Left lobe of liver (tissue), 2 donors: ENCODE results near the gene MAPK6. TPM values are rescaled to one million over a fixed set of nuclear protein-coding genes. Genes with fewer than 3 reads are reported as not detected.

Experiments used
- ATAC-seq: fragments of 200-7000 bp; cut with Tn5 transposase; one replicate; pipeline ENCODE4 v1.9.1; 2020; ENCODE audit warnings: mild to moderate bottlenecking, moderate library complexity
- DNase-seq: peaks from one replicate; pipeline ENCODE4 v3.0.0-alpha.2; 2020; ENCODE audit warnings: low spot score
- total RNA-seq: library from RNA; stranded (reverse); gene quantifications from one replicate; pipeline ENCODE4 v1.2.1, GENCODE V29; 2021
- donor health status: DM: no; HTN: no; CAD: no; lungs with moderate emphysema.
- donor health status: DM: no; HTN: yes; CAD: no.

MAPK6 gene
- total RNA-seq, 1 donor from 2014 or later = 20.0 TPM

- ATAC-seq = no peak
- DNase-seq = no peak
These were observed 8.1 kb upstream of the MAPK6 start for GRCh38 chr15:52010633-52011595.

DNA sequence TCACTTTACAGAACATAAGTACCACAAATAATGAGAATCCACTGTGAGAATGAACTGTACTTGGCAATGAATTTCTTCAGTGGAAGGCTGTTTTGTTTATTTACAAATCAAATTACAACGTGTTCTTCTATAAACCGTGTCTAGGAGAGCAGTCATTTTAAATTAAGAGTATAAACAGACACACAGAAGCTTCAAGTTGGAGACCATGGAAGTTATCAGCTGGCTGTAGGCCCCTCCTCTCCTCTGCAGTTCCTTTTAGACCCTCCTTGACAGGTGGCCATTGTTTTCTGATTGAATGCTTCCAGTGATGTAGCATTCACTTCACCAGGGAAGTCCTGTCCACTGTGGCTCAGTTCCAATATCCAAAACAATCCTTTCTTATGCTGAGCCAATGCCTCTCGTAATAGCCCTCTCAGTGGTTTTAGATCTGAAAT is 7.3 kb upstream of the MAPK6 start:
- DNase-seq (no peak), ATAC-seq (peak; percentile 68)

- no peak for ATAC-seq
These were observed 6.8 kb upstream of the MAPK6 start for GRCh38 chr15:52012210-52012609.

GRCh38 chr15:52013151-52013791 is 5.7 kb upstream of the MAPK6 start:
- ATAC-seq (no peak), DNase-seq (no peak)

More at GRCh38 chr15:52012210-52012609, 6.8 kb upstream of the MAPK6 start:
- DNase-seq = no peak

- DNase-seq (no peak), ATAC-seq (no peak)
These were observed 4.4 kb upstream of the MAPK6 start for GRCh38 chr15:52014616-52015015.

DNA sequence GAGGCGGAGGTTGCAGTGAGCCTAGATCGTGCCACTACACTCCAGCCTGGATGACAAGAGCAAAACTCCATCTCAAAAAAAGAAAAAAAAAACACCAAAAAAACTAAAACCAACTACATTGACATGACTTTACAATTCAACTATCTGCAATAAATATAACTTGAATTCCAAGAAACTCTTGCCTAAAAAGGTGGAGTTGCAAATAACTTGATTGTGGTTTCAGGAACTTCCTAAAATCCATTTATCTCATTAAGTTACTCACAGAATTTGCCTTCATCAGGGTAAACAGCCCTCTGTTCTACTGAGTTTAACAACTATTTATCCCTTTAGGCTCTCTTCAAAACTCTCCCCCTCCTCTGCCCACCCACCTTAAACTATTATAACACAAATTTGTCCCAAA is 2.7 kb upstream of the MAPK6 start:
- DNase-seq (no peak), ATAC-seq (no peak)

GRCh38 chr15:52018244-52018643 is 775 bp upstream of the MAPK6 start:
- ATAC-seq = no peak
- DNase-seq = no peak

DNA sequence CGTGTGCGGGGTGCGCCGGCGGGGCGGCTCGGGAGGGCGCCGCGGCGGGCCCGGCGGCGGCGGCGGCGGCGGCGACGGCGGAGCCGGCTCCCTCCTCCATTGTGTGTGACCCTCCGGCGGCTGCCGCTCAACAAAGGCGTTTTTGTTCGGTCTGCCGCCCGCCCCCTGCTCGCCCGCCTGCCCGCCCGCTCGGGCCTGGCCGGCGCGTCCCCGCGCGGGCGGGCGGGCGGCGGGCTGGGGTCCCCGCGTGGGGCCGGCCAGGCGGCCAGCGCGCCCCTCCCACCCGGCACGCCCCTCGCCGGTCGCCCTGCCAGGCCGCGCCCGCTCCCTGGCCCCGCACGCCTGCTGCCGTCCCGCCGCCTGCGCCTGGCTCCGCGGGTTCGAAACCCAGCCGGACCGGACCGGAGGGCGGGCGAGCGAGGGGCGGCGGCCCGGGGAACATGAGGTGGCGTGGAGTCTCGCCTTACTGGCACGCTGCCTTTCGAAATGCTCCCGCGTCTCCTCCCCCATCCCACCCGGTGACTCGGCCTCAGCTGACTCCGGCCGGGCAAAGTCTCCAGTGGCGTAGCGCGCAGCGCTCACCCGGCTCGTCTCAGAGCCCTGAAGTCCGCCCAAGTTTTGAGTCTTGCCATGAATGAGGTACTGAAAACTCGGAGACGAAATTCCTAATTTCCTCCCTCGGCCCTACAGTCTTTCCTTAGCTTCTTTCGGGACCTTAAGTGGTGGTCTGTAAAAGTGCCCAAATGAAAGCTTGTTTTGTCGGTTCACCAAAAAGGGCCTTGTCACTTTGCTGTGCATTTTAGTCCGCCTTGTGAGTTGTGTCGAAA is 588 bp downstream of the MAPK6 start:
- ATAC-seq = peak; percentile 74

GRCh38 chr15:52020221-52021085 is 1.4 kb downstream of the MAPK6 start:
- DNase-seq (no peak), ATAC-seq (peak; percentile 2)

More for the DNA sequence above, 588 bp downstream of the MAPK6 start:
- DNase-seq = peak; percentile 94

DNA sequence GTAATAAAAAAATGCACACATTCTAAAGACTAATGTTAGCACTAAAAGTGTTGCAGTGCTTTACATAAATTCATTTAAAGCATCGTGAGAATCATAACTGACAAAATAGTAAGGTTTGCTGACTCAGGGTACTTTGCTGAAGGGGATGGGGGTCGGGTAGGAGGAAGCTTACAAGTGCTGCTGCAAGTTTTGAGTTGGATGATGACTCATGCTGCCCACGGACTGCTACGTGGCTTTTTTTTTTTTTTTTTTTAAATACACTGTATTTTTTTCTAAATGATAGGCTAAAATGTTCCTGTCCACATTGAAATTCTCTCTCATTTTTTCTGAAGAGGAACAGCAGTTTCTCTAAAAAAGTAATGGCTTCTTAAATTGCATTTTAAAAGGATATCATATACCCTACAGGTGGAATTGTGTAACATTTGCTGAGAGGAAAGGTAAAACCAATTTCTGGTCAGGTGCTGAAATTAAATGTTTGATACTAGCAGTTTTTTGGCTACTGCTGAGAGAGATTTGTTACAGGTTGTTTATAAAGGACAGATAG is 2.2 kb downstream of the MAPK6 start:
- DNase-seq (no peak), ATAC-seq (no peak)

GRCh38 chr15:52021892-52022540 is 3.0 kb downstream of the MAPK6 start:
- ATAC-seq = no peak
- no peak for DNase-seq

- ATAC-seq = no peak
These were observed 4.3 kb downstream of the MAPK6 start for GRCh38 chr15:52023169-52023922.

DNA sequence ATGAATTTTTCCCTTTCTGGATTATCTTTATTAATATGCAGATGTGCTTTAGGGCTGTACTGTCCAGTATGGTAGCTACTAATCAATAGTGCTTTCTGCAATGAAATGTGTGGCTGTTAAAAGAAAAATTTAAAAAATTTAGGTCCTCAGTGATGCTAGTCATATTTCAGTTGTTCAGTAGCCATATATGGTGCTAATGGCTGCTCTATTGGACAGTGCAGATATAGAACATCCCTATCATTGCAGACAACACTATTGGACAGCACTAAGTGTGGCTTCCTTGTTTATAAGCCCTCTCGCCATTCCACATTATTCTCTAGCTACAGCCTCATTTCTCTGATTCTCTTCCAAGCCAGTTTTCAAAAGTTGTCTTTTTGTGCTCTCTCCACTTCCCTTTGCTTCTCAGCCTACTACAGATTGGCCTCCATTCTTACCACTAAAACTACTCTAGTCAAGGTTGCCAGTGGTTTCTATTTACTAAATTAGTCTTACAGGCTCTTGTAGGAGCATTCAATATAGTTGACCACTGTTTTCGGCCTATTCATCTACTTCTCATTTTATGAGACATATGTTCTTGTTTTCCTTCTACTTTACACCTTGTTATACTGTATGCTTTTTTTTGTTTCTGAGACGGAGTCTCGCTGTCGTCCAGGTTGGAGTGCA is 9.5 kb downstream of the MAPK6 start:
- ATAC-seq (no peak), DNase-seq (no peak)

More at GRCh38 chr15:52023169-52023922, 4.3 kb downstream of the MAPK6 start:
- DNase-seq = no peak

DNA sequence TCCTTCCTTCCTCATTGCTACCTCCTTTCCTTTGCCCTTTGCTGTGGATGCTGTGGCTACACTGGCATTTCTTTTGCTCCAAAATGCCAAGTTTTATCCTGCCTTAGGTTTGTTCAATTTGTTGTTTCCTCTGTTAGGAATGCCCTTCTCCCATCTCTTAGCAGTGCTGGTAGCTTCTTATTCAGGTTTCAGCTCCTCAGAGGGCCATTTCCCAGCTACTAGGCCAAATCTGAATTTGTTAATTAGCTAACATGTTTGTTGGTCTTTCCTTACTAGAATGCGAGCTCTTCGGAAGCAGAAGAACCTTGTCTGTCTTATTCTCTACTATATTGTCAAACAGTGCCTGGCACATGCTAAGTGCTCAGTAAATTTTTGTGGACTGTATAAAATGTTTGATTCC is 11.0 kb downstream of the MAPK6 start:
- DNase-seq = no peak
- ATAC-seq = no peak

DNA sequence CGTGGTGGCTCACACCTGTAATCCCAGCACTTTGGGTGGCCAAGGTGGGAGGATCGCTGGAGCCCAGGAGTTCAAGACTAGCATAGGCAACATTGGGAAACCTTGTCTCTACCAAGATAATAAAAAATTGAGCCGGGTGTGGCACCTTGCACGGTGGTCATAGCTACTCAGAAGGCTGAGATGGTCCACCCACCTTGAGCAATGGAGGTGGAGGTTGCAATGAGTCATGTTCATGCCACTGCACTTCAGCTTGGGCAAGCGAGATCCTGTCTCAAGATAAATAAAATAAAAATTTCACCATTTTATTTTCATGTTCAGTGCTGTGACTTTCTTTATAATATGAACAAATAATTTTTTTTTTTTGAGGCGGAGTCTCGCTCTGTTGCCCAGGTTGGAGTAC is 12.5 kb downstream of the MAPK6 start:
- DNase-seq = no peak
- ATAC-seq = no peak

- ATAC-seq = no peak
- no peak for DNase-seq
These were observed 19.0 kb downstream of the MAPK6 start for GRCh38 chr15:52037889-52038505.

GRCh38 chr15:52039925-52040781 is 21.1 kb downstream of the MAPK6 start:
- ATAC-seq (peak; percentile 56), DNase-seq (no peak)
